ENCODE results near the gene CDK15. TPM values are rescaled to one million over a fixed set of nuclear protein-coding genes. Genes with fewer than 3 reads are reported as not detected.
"Not testable (repeated sequence)": the region's sequence is repeated elsewhere in the genome, so short reads cannot be mapped to it uniquely, and the experiment has no call there.

CDK15 gene
- total RNA-seq, 1 experiment from 2014 or later, result not detected

DNA sequence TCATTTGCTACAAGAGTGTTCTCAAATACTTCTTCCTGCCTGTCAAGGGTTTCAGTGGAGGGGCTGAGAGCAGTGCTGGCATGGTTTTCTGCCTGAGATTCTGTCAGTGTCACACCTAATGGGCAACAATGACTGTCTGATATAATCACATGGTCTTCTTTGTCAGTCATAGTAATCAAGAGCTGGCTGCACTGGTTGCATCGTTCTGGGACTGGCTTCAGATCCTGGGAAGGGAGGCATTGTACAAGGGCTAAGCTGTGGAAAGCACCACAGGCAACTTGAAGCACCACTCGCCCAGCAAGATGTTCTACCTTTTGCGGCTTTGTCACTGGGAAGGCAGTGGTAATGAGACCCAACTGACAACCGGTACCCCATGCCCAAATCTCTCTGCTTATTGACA, 45.2 kb upstream of the CDK15 start:
- ATAC-seq (no peak), DNase-seq (ENCODE audit: low read depth, low spot score) (no peak)
- H4K20me1 ChIP-seq (ENCODE audit: insufficient read depth), result no peaks in the 10 kb centered on the region
- H3K4me3 ChIP-seq (replicated peaks in 1 of 2; ENCODE audit: low read depth in 1 of 2, low read length in 2 of 2), result no peak overlapping the region
- H3K9me2 ChIP-seq (ENCODE audit: insufficient read depth), result no peaks in the 10 kb centered on the region
- no peaks in the 10 kb centered on the region for H3K79me2 ChIP-seq (ENCODE audit: insufficient read depth, low read length)
- H3K4me2 ChIP-seq (ENCODE audit: low read length), result no peak overlapping the region
- TF ChIP-seq SRF (IDR thresholded peaks at IDR 0.05; ENCODE audit: low read depth) (no peak), CBX3 (IDR thresholded peaks at IDR 0.05; ENCODE audit: low read depth) (no peak), EZH2 (IDR thresholded peaks at IDR 0.05) (no peak), RAD21 (IDR thresholded peaks at IDR 0.05; ENCODE audit: low read depth) (no peak), TCF7L2 (IDR thresholded peaks at IDR 0.05; ENCODE audit: borderline replicate concordance, extremely low read depth, insufficient read depth, insufficient read length) (no peak), FOSL1 (IDR thresholded peaks at IDR 0.05; ENCODE audit: low read depth) (no peak), EGR1 (IDR thresholded peaks at IDR 0.05; ENCODE audit: low read depth) (no peak), SIN3A (IDR thresholded peaks at IDR 0.05; ENCODE audit: low read depth) (no peak), POLR2A (IDR thresholded peaks at IDR 0.05; ENCODE audit: borderline replicate concordance, extremely low read depth, insufficient read depth, insufficient read length) (no peak), ZNF274 (IDR thresholded peaks at IDR 0.05; ENCODE audit: low read depth, low read length) (no peak)
- TF ChIP-seq, protein P1, sequence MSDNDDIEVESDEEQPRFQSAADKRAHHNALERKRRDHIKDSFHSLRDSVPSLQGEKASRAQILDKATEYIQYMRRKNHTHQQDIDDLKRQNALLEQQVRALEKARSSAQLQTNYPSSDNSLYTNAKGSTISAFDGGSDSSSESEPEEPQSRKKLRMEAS (IDR thresholded peaks at IDR 0.05), result no peak
- TF ChIP-seq, protein P2, sequence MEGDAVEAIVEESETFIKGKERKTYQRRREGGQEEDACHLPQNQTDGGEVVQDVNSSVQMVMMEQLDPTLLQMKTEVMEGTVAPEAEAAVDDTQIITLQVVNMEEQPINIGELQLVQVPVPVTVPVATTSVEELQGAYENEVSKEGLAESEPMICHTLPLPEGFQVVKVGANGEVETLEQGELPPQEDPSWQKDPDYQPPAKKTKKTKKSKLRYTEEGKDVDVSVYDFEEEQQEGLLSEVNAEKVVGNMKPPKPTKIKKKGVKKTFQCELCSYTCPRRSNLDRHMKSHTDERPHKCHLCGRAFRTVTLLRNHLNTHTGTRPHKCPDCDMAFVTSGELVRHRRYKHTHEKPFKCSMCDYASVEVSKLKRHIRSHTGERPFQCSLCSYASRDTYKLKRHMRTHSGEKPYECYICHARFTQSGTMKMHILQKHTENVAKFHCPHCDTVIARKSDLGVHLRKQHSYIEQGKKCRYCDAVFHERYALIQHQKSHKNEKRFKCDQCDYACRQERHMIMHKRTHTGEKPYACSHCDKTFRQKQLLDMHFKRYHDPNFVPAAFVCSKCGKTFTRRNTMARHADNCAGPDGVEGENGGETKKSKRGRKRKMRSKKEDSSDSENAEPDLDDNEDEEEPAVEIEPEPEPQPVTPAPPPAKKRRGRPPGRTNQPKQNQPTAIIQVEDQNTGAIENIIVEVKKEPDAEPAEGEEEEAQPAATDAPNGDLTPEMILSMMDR (IDR thresholded peaks at IDR 0.05 in 2 of 3, conservative IDR thresholded peaks at IDR 0.05 in 1 of 3; ENCODE audit: borderline replicate concordance in 1 of 3, insufficient read depth in 1 of 3, low read depth in 2 of 3, low read length in 2 of 3), result no peak
- TF ChIP-seq, protein P3, sequence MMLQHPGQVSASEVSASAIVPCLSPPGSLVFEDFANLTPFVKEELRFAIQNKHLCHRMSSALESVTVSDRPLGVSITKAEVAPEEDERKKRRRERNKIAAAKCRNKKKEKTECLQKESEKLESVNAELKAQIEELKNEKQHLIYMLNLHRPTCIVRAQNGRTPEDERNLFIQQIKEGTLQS (IDR thresholded peaks at IDR 0.05), result no peak
- ChIA-PET RAD21 (ENCODE audit: low non-redundant PET in 1 of 2, low total read pairs in 2 of 2, uncharacterized antibody in 2 of 2, unreplicated experiment in 2 of 2) (no interaction called here), CTCF (no interaction called here), POLR2A (no interaction called here)
- intact Hi-C loops (cut with micrococcal nuclease), result no loop called here
- no peaks in the 10 kb centered on the region for H3K4me1 ChIP-seq (ENCODE audit: control insufficient read depth in 1 of 2, insufficient read depth in 2 of 2, low read length in 2 of 2)
- H2AFZ ChIP-seq (ENCODE audit: low read depth, low read length, poor library complexity, severe bottlenecking), result no peak overlapping the region
- BruUV-seq (replicated peaks), result no TSS peak
- H3K27me3 ChIP-seq (ENCODE audit: insufficient read depth, low read length), result no peaks in the 10 kb centered on the region
- no peaks in the 10 kb centered on the region for H3K9me3 ChIP-seq (ENCODE audit: control insufficient read depth in 1 of 2, insufficient read depth in 1 of 2, low read depth in 1 of 2, low read length in 2 of 2)
- peaks cover 9 to 14% of the 10 kb centered on the region in 2 experiments; a peak in 3 of 4 replicates for H3K36me3 ChIP-seq (ENCODE audit: control insufficient read depth in 1 of 2, insufficient read depth in 2 of 2, low read length in 2 of 2)
- no peak overlapping the region for H3K27ac ChIP-seq (ENCODE audit: low read depth, low read length)
- H3K9ac ChIP-seq (ENCODE audit: low read length), result no peak overlapping the region

DNA sequence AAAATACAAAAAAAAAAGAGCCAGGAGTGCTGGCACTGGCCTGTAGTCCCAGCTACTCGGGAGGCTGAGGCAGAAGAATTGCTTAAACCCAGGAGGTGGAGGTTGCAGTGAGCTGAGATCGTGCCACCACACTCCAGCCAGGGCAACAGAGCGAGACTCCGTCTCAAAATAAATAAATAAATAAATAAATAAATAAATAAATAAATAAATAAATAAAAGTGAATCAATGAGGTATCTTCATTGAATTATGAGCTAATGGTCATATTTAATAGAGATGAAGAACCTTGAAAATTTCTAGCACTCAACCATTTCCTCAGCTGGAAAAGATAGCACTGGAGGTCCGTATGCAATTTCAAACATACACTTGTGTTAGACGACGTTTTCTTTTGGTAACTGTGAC, 41.9 kb upstream of the CDK15 start:
- Histone ChIP-seq H3K36me3 (ENCODE audit: control insufficient read depth in 1 of 2, insufficient read depth in 2 of 2, low read length in 2 of 2) (peaks cover 6 to 14% of the 10 kb centered on the region in 2 experiments; a peak in 2 of 4 replicates), H3K79me2 (ENCODE audit: insufficient read depth, low read length) (peaks cover 12% of the 10 kb centered on the region)
- CTCF ChIA-PET; H3K4me3 ChIP-seq (replicated peaks in 1 of 2; ENCODE audit: low read depth in 1 of 2, low read length in 2 of 2); H3K9ac ChIP-seq (ENCODE audit: low read length); H3K4me1 ChIP-seq (ENCODE audit: control insufficient read depth in 1 of 2, insufficient read depth in 2 of 2, low read length in 2 of 2); H2AFZ ChIP-seq (ENCODE audit: low read depth, low read length, poor library complexity, severe bottlenecking); H4K20me1 ChIP-seq (ENCODE audit: insufficient read depth); H3K27me3 ChIP-seq (ENCODE audit: insufficient read depth, low read length); POLR2A ChIA-PET; H3K27ac ChIP-seq (ENCODE audit: low read depth, low read length); ATAC-seq; H3K9me3 ChIP-seq (ENCODE audit: control insufficient read depth in 1 of 2, insufficient read depth in 1 of 2, low read depth in 1 of 2, low read length in 2 of 2); H3K4me2 ChIP-seq (ENCODE audit: low read length); DNase-seq (ENCODE audit: low read depth, low spot score); BruUV-seq (replicated peaks); H3K9me2 ChIP-seq (ENCODE audit: insufficient read depth); intact Hi-C loops (cut with micrococcal nuclease); RAD21 ChIA-PET (ENCODE audit: low non-redundant PET in 1 of 2, low total read pairs in 2 of 2, uncharacterized antibody in 2 of 2, unreplicated experiment in 2 of 2): not testable (repeated sequence)

All from HCT116 (cell line).